GM21390 (cell line): ENCODE results near the gene MAPK13.

Experiments
- ATAC-seq: cut with Tn5 transposase; IDR thresholded peaks from one replicate; pipeline ENCODE4 v1.9.1; 2021; ENCODE audit not compliant: unreplicated experiment

The MAPK13 gene

DNA sequence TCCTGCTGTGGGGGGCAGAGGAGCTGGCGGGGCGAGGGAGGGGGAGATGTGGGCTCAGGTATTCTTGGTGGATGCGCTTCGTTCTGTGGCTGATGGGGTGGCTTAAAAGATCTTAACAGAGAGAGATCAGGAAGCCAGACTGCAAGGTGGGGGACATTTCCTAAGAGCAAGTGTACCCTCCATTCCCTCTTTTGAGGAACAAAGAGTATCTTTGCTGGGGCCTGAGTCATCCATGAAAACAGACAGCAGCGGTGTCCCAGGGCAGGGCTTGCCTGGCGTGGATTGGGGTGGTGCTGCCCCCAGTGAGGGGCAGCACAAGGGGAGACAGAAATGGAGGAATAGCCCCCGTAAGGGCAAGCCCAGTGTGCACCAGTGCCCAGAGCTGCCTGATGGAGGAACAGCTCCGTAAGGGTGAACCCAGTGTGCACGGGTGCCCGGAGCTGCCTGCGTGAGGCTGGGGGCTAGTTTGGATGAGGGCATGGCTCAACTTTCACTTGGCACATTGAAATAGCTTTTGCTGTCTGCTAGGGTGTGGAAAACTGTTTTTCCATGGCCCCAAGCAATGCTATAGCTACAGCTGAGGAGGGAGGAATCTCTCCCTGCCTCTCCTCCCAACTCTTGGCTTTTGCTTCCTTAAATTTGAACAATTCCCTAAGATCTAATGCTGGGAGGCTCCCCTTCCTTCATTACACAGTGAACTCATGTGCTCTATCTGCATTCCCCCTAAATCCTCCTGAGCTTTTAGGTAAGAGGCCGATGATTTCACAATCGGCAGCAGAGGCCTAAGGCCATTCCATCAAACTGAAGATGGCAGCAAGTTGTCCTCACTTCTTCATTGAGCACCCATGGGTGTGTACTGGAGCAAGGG lies 12.9 kb downstream of the MAPK13 start:
- ATAC-seq = no peak

DNA sequence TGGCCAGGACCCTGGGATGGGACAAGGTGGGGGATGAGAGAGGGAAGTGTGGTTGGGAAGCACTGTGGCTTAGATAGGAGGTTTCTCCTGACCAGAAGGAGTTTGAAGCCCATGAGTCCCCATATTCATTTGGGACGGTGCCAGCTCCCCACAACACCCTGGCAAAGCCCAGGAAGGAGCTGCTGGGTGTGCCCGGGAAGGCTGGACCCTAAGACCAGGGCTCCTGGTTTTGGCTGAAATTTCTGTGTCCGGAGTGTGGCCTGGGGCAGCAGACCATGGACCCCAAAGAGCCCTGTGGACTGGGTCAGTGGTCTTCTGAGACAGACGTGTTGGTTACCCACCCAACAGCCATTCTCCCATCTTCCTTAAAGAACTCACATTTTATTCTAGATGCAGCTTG lies 15.2 kb downstream of the MAPK13 start:
- ATAC-seq = no peak

DNA sequence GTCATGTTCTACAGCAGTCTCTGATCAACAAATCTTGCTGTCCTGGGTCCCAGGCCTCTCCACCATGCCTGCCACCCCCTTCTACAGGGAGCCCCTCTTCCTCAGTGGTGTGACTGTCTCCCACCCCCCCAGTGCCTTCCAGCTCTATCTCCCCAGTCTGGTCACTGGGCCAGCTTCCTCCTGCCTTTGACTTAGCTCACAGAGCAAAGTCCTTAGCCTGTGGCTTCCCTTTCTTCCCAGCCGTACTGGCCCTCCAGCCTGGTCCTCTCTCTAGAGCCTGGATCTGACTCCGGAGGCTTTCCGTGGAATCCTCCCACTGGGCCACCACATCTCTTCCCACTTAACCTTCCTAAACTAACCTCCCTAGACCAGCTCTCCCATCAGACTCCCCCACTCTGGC lies 17.0 kb downstream of the MAPK13 start:
- ATAC-seq = no peak

GRCh38 chr6:36149476-36149875 lies 19.2 kb downstream of the MAPK13 start:
- no peak for ATAC-seq

GRCh38 chr6:36150283-36150682 lies 20.0 kb downstream of the MAPK13 start:
- ATAC-seq = no peak

DNA sequence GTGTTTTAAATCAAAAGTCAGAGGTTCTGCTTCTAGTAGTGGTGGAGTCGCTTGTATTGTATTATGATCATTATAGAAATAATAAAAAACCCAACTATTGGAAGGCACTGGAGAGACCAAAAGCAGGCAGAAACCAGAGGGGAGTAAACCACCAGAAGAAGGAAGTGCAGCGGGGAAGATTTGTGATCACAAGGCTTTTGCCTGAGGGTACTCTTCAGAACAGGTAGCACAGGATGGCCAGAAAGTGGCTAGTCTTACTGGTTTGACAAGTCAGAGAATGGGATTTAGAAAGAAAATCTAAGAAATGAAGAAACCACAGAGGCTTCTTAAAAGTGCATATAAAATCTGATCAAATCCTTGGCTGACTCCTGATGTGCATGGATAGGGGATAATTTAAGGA lies 24.0 kb downstream of the MAPK13 start:
- no peak for ATAC-seq

GRCh38 chr6:36155662-36156061 lies 25.3 kb downstream of the MAPK13 start:
- ATAC-seq = no peak

DNA sequence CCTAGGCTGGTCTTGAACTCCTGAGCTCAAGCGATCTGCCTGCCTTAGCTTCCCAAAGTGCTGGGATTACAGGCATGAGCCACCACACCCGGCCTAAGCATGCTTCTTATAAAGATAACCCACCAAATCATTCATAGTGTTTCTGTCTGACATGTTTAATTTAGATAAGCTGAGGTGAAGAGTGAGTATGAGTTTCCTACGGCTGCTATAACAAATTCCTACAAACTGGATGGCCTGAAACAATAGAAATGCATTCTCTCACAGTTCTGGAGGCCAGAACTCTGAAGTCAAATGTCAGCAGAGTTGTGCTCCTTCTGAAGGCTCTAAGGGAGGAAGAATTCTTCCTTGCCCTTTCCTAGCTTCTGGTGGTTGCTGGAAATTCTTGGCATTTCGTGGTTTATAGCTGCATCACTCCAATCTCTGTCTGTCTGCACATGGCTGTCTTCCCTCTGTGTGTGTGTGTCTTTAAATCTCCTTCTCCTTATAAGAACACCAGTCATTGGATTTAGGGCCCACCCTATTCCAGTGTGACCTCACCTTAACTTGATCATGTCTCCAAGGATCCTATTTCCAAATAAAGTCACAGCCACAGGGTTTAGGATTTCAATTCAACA lies 29.9 kb downstream of the MAPK13 start:
- no peak for ATAC-seq

GRCh38 chr6:36169023-36170007 lies 39.0 kb downstream of the MAPK13 start:
- ATAC-seq = no peak

DNA sequence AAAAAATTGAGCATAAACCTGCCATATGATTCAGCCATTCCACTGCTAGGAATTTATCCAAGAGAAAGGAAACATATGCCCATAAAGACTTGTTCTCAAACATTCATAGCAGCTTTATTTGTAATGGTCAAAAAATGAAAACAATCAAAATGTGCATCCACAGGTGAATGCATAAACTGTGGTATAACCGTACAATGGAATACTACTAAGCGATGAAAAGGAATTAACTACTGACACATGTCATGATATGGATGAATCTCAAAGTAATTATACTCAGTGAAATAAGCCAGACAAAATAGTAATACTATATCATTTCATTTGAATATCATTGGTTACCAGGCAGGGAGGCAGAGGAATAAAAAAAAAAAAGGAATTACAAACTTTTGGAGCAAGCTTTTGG lies 40.4 kb downstream of the MAPK13 start:
- ATAC-seq = no peak

GRCh38 chr6:36171573-36171972 lies 41.3 kb downstream of the MAPK13 start:
- ATAC-seq = no peak

GRCh38 chr6:36177166-36177565 lies 46.9 kb downstream of the MAPK13 start:
- no peak for ATAC-seq

DNA sequence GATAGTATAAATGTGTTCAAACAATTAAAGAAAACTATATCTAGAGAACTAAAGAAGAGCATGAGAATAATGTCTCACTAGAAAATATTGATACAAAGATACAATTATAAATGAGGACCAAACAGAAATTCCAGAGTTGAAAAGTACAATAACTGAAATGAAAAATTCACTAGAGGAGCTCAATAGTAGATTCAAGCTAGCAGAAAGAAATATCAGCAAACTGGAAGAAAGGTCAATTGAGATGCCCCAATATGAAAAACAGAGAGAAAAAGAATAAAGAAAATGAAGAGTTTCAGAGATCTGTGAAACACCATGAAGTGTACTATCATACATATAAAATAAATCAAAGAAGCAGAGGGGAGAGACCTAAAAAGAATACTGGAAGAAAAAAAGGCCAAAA lies 48.2 kb downstream of the MAPK13 start:
- ATAC-seq = no peak

GRCh38 chr6:36180126-36180525 lies 49.8 kb downstream of the MAPK13 start:
- ATAC-seq = no peak

DNA sequence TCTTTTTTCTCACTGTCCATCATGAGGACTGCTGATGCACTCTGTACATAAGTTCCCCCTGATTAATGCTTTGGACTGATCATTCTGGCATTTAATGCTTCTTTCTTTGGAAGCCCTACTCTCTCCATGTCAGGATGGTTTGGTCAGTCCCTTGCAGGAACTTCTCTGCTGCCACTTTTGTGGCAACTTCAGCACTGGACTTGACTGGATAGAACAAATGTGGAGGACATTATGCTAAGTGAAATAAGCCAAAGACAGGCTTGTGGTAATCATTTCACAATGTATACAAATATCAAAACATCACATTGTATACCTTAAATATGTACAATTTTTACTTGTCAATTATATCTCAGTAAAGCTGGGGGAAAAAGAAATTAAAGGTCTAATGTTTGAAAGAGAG lies 54.0 kb downstream of the MAPK13 start:
- no peak for ATAC-seq

- no peak for ATAC-seq
Observed at GRCh38 chr6:36186199-36186598, 55.9 kb downstream of the MAPK13 start.

DNA sequence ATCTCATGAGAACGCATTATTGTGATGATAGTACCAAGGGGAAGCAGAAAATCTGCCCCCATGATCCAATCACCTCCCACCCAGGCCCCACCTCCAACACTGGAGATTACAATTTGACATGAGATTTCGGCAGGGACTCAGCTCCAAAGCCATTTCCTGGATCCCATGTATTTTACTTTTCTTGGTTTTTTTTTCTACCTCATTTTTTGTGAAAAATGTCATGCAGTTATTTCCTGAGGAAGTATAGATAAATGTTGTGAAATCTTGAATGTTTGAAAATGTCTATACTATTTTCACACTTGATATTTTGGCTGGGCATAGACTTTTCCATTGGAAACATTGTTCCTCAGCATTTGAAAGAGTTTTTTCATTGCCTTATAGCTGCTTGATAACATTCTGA lies 57.1 kb downstream of the MAPK13 start:
- no peak for ATAC-seq
